OCI-LY7 (cell line): ENCODE measurements around the gene DLEC1. TPM values are rescaled to one million over a fixed set of nuclear protein-coding genes. Genes with fewer than 3 reads are reported as not detected.

Experiments
- BruUV-seq: library from RNA; stranded (reverse); fragments of 400-500 nt; replicated peaks from 2 replicates; lab custom pipeline; 2021; lab: Mats Ljungman, UMichigan
- CTCF ChIA-PET: fragments of 300-600 bp; sonication (Branson Sonifier 250); formaldehyde crosslinking; loops from one replicate; lab custom pipeline; 2022; ENCODE audit warnings: antibody characterized with exemption; ENCODE audit not compliant: unreplicated experiment; lab: Charles Lee
- POLR2A ChIA-PET: fragments of 300-600 bp; sonication (Branson Sonifier 250); formaldehyde crosslinking; loops from one replicate; lab custom pipeline; 2022; ENCODE audit warnings: antibody characterized with exemption; lab: Charles Lee
- DNase-seq: peaks from one replicate; pipeline ENCODE4 v3.0.0-alpha.2; 2015; ENCODE audit warnings: low spot score
- H2AFZ ChIP-seq: fragments of 200-600 bp; sonication (generic), shearing (Covaris generic); 2 replicates; pipeline ENCODE4 v1.6.1; 2014; ENCODE audit warnings: mild to moderate bottlenecking, antibody characterized with exemption, low read length, moderate library complexity
- H3K27ac ChIP-seq: fragments of 200-600 bp; sonication (generic); 2 replicates; pipeline ENCODE4 v1.5.1; 2014; ENCODE audit warnings: mixed run types, low read depth, mild to moderate bottlenecking, moderate library complexity, low read length, inconsistent platforms; ENCODE audit not compliant: poor library complexity, severe bottlenecking
- H3K36me3 ChIP-seq: fragments of 200-600 bp; sonication (generic); 2 replicates; pipeline ENCODE4 v1.6.1; 2014; ENCODE audit warnings: mild to moderate bottlenecking, antibody characterized with exemption, low read length, moderate library complexity, mixed read lengths; ENCODE audit not compliant: insufficient read depth
- H3K4me1 ChIP-seq: fragments of 200-600 bp; sonication (generic); 2 replicates; pipeline ENCODE4 v1.5.1; 2014; ENCODE audit warnings: mild to moderate bottlenecking, low read length; ENCODE audit not compliant: insufficient read depth, poor library complexity, severe bottlenecking
- H3K4me2 ChIP-seq: fragments of 200-600 bp; sonication (generic); 2 replicates; pipeline ENCODE4 v1.6.1; 2014; ENCODE audit warnings: mild to moderate bottlenecking, low read length
- H3K4me3 ChIP-seq: fragments of 200-600 bp; sonication (generic); 2 replicates; pipeline ENCODE4 v1.5.1; 2014; ENCODE audit warnings: mild to moderate bottlenecking, low read depth, low read length; ENCODE audit not compliant: poor library complexity, severe bottlenecking
- H3K79me2 ChIP-seq: fragments of 200-600 bp; sonication (generic); 2 replicates; pipeline ENCODE4 v1.6.1; 2016; ENCODE audit warnings: low read depth, mild to moderate bottlenecking, low read length, moderate library complexity, mixed read lengths; ENCODE audit not compliant: insufficient read depth
- H3K9me2 ChIP-seq: fragments of 200-600 bp; sonication (generic); 2 replicates; pipeline ENCODE4 v1.6.1; 2016; ENCODE audit warnings: mild to moderate bottlenecking, low read length, mixed read lengths; ENCODE audit not compliant: insufficient read depth
- H3K9me3 ChIP-seq: fragments of 200-600 bp; sonication (generic); 2 replicates; pipeline ENCODE4 v1.6.1; 2014; ENCODE audit warnings: mild to moderate bottlenecking, mixed run types, low read length, mixed read lengths
- H4K20me1 ChIP-seq: fragments of 200-600 bp; sonication (generic); 2 replicates; pipeline ENCODE4 v1.6.1; 2014; ENCODE audit warnings: mild to moderate bottlenecking, antibody characterized with exemption, low read length, moderate library complexity, mixed read lengths; ENCODE audit not compliant: insufficient read depth
- CTCF ChIP-seq: fragments of 200-600 bp; sonication (generic); conservative IDR thresholded peaks from 2 replicates; pipeline ENCODE4 v1.5.1; 2014; ENCODE audit warnings: mild to moderate bottlenecking, antibody characterized with exemption, low read length, moderate library complexity, mixed read lengths
- EZH2phosphoT487 ChIP-seq: fragments of 200-600 bp; sonication (generic); IDR thresholded peaks from 2 replicates; pipeline ENCODE4 v1.6.1; 2018; ENCODE audit warnings: low read depth, borderline replicate concordance, mild to moderate bottlenecking, mixed run types, antibody characterized with exemption, low read length, moderate library complexity, mixed read lengths
- intact Hi-C: fragments of 100-400 bp; cut with micrococcal nuclease; formaldehyde crosslinking; loops from one replicate; pipeline ENCODE4 v1.10.0; 2022; ENCODE audit not compliant: unreplicated experiment
- total RNA-seq, 2 experiments: library from RNA; depleted of rRNA in 1 of 2; stranded (reverse); fragments of >200 nt in 1 of 2; shearing (Covaris generic) in 1 of 2; gene quantifications; 2 replicates each; pipeline ENCODE4 v1.2.3, GENCODE V29; 2014 to 2022

DLEC1 gene
- total RNA-seq, 2 experiments from 2014 or later: 0.13 TPM; not detected in 1

GRCh38 chr3:38016847-38017444, 22.1 kb upstream of the DLEC1 start:
- Histone ChIP-seq H4K20me1 (no peaks in the 10 kb centered on the region), H3K79me2 (no peaks in the 10 kb centered on the region), H3K9me2 (no peaks in the 10 kb centered on the region), H3K4me3 (no peak overlapping the region), H3K9me3 (no peaks in the 10 kb centered on the region), H3K4me1 (no peaks in the 10 kb centered on the region), H3K27ac (no peak overlapping the region), H3K36me3 (no peaks in the 10 kb centered on the region), H2AFZ (no peak overlapping the region), H3K4me2 (no peak overlapping the region)
- CTCF ChIA-PET: no interaction called here
- BruUV-seq: no TSS peak
- no peak for DNase-seq
- intact Hi-C loops: no loop called here
- no peak for TF ChIP-seq CTCF
- TF ChIP-seq EZH2phosphoT487: no peak
- POLR2A ChIA-PET: no interaction called here

- no peak for DNase-seq
- CTCF ChIA-PET: no interaction called here
- Histone ChIP-seq H3K79me2 (no peaks in the 10 kb centered on the region), H3K9me3 (no peaks in the 10 kb centered on the region), H3K4me2 (no peak overlapping the region), H3K27ac (no peak overlapping the region), H3K36me3 (no peaks in the 10 kb centered on the region), H3K4me1 (no peaks in the 10 kb centered on the region), H4K20me1 (no peaks in the 10 kb centered on the region), H3K4me3 (no peak overlapping the region), H3K9me2 (no peaks in the 10 kb centered on the region), H2AFZ (no peak overlapping the region)
- TF ChIP-seq EZH2phosphoT487 (no peak), CTCF (no peak)
- intact Hi-C loops: no loop called here
- POLR2A ChIA-PET: no interaction called here
- BruUV-seq: no TSS peak
Observed at GRCh38 chr3:38017445-38018295, 21.3 kb upstream of the DLEC1 start.
